NOMO-1 treated with dmso at 0.1 percent for 144 hours (cell line): ENCODE measurements around the gene PRSS53.
A peak's percentile ranks its signal among the peaks of the same experiment; 100 is the strongest.

Experiments used
- DNase-seq: peaks from one replicate; lab custom pipeline; 2025; ENCODE audit not compliant: unreplicated experiment; lab: John Stamatoyannopoulos, UW

Gene PRSS53

GRCh38 chr16:31079342-31079944 is 9.3 kb downstream of the PRSS53 start:
- DNase-seq, result peak; percentile 84

GRCh38 chr16:31078597-31079341 is 10.0 kb downstream of the PRSS53 start:
- no peak for DNase-seq

- no peak for DNase-seq
Measured at GRCh38 chr16:31077592-31078396, 10.9 kb downstream of the PRSS53 start.

GRCh38 chr16:31077024-31077423 is 11.7 kb downstream of the PRSS53 start:
- DNase-seq, result no peak

- DNase-seq, result no peak
Measured at GRCh38 chr16:31076319-31076718, 12.4 kb downstream of the PRSS53 start.

GRCh38 chr16:31074814-31075183 is 13.9 kb downstream of the PRSS53 start:
- no peak for DNase-seq

- peak; percentile 100 for DNase-seq
Measured at GRCh38 chr16:31073970-31074813, 14.6 kb downstream of the PRSS53 start, which contains the start of the genes ZNF646 and ZNF668. Gene ZNF646 (plus strand): TSS chr16:31074422. CDS start chr16:31076325, 1,903 bp downstream. Gene ZNF668 (minus strand): TSS chr16:31074240. CDS start chr16:31064459, 9,781 bp downstream.

GRCh38 chr16:31073142-31073969 is 15.4 kb downstream of the PRSS53 start:
- DNase-seq, result peak; percentile 75

GRCh38 chr16:31072540-31073141 is 16.1 kb downstream of the PRSS53 start:
- peak; percentile 44 for DNase-seq

- no peak for DNase-seq
Measured at GRCh38 chr16:31071861-31072260, 16.9 kb downstream of the PRSS53 start.

- DNase-seq, result no peak
Measured at GRCh38 chr16:31067342-31067741, 21.4 kb downstream of the PRSS53 start.

- no peak for DNase-seq
Measured at GRCh38 chr16:31064882-31065461, 23.8 kb downstream of the PRSS53 start.

GRCh38 chr16:31063843-31064611 is 24.7 kb downstream of the PRSS53 start:
- DNase-seq, result no peak

GRCh38 chr16:31063495-31063842 is 25.3 kb downstream of the PRSS53 start:
- DNase-seq, result no peak

GRCh38 chr16:31061813-31062440 is 26.8 kb downstream of the PRSS53 start:
- no peak for DNase-seq

- no peak for DNase-seq
Measured at GRCh38 chr16:31061126-31061812, 27.5 kb downstream of the PRSS53 start.

GRCh38 chr16:31055613-31056012 is 33.1 kb downstream of the PRSS53 start:
- DNase-seq, result no peak
